SK-N-MC (cell line): ENCODE measurements around the gene ASIC3.

Experiments used
- EZH2 ChIP-seq: fragments of 200-600 bp; sonication (generic); IDR thresholded peaks from one replicate; pipeline ENCODE4 v1.6.1; 2017; ENCODE audit warnings: antibody characterized with exemption
- POLR2AphosphoS5 ChIP-seq: IDR thresholded peaks from 2 replicates; pipeline ENCODE4 v1.6.1; 2012; ENCODE audit warnings: mild to moderate bottlenecking, low read depth, low read length, borderline replicate concordance

DNA sequence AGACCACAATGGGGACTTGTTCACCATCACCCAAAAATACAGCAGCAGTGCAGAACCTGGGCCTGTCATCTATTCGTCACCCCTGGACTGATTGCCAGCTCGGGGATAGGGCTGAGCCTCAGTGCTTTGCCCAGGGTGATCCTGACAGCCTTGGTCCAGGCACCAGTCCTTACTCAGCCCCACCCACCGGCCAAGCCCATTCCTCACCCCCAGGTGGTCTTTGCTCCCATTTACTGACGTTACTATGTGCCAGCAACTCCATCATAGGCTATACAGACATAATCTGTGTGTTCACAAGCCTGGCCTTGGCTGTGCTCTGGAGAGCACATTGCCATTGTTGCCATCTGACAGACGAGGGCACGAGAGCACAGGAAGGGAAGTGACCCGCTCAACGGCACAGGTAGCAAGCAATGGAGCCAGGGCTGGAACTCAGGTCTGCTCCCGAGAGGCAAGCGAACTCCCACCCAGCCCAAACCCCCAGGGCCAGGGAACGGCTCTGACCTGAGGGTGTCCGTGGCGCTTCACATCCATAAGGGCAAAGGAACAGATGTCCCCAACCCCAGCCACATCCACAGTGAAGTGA lies 30.9 kb upstream of the ASIC3 start:
- TF ChIP-seq EZH2 = no peak
- TF ChIP-seq POLR2AphosphoS5 = no peak
